ENCODE data around the gene RRP8. TPM values are rescaled to one million over a fixed set of nuclear protein-coding genes. Genes with fewer than 3 reads are reported as not detected.

The RRP8 gene
- total and polyA plus RNA-seq, 2 of the 8 experiments (the other 6 are each of a cell fraction or from before 2014, with no cell fraction given): 4.2 to 14.9 TPM

GRCh38 chr11:6646918-6647679 lies 43.7 kb upstream of the RRP8 start:
- Histone ChIP-seq H3K23ac (ENCODE audit: insufficient read length) (no peak overlapping the region), H4K20me1 (replicated peaks in 1 of 2; ENCODE audit: control insufficient read depth in 1 of 2, insufficient read depth in 2 of 2, low read length in 2 of 2) (no peaks in the 10 kb centered on the region), H4K5ac (ENCODE audit: insufficient read length, low read depth, low read length) (no peak overlapping the region), H3K27me3 (replicated peaks in 1 of 4; ENCODE audit: control insufficient read depth in 3 of 4, extremely low read depth in 1 of 4, insufficient read depth in 3 of 4, low read length in 3 of 4) (no peaks in the 10 kb centered on the region; a peak in 1 of 7 replicates), H3K9me3 (ENCODE audit: insufficient read depth in 2 of 2, low read depth in 1 of 2, low read length in 1 of 2) (no peaks in the 10 kb centered on the region), H3K27ac (ENCODE audit: low read depth, low read length) (no peak overlapping the region), H3K18ac (ENCODE audit: extremely low read depth, low read length) (0 out of 2 replicates have a peak overlapping the region, but pooled peaks have one; percentile 60), H2BK120ac (replicated peaks; ENCODE audit: low read depth, low read length) (no peak overlapping the region), H3K9ac (replicated peaks in 1 of 4; ENCODE audit: extremely low read depth in 1 of 4, low read depth in 3 of 4, low read length in 3 of 4) (peak overlapping the region in 1 of 4 experiments; percentile 44; a peak in 1 of 7 replicates), H3K4me1 (replicated peaks in 1 of 4; ENCODE audit: control insufficient read depth in 3 of 4, insufficient read depth in 4 of 4, low read length in 3 of 4) (peaks cover 3 to 10% (median 5%) of the 10 kb centered on the region in 4 experiments; a peak in 6 of 7 replicates), H3K14ac (ENCODE audit: insufficient read length) (no peak overlapping the region), H4K8ac (ENCODE audit: extremely low read depth, insufficient read depth, low read length) (no peak overlapping the region), H4K91ac (replicated peaks; ENCODE audit: insufficient read length, low read length) (no peak overlapping the region), H3K4me3 (ENCODE audit: extremely low read depth in 1 of 4, insufficient read depth in 2 of 4, low read depth in 3 of 4, low read length in 4 of 4) (no peak overlapping the region), H2BK5ac (ENCODE audit: low read depth, low read length) (peak overlapping the region; percentile 66; the same call in 1 of the 2 replicates), H3K36me3 (ENCODE audit: control insufficient read depth in 2 of 4, insufficient read depth in 4 of 4, low read length in 3 of 4) (no peaks in the 10 kb centered on the region), H2BK20ac (ENCODE audit: low read length) (no peak overlapping the region), H3K56ac (replicated peaks; ENCODE audit: insufficient read length, low read depth, low read length) (no peak overlapping the region), H3K4ac (replicated peaks; ENCODE audit: insufficient read length, low read depth, low read length) (peak overlapping the region; percentile 24), H2BK12ac (ENCODE audit: low read depth, low read length) (0 out of 2 replicates have a peak overlapping the region, but pooled peaks have one; percentile 39), H3K23me2 (ENCODE audit: low read depth, low read length) (no peaks in the 10 kb centered on the region), H3K79me2 (ENCODE audit: control insufficient read depth in 1 of 2, insufficient read depth in 2 of 2, low read length in 2 of 2) (no peaks in the 10 kb centered on the region), H2AK5ac (ENCODE audit: low read depth, low read length) (no peak overlapping the region; the same call in 1 of the 2 replicates), H3K4me2 (ENCODE audit: insufficient read depth in 1 of 2, low read depth in 2 of 2, low read length in 2 of 2) (peak overlapping the region in 1 of 2 experiments; percentile 12; a peak in 1 of 4 replicates), H3K79me1 (ENCODE audit: low read depth, low read length) (no peaks in the 10 kb centered on the region), H2AFZ (ENCODE audit: low read length) (peak overlapping the region; percentile 31; the same call in 1 of the 2 replicates), H2BK15ac (ENCODE audit: low read length) (no peak overlapping the region)
- ChIA-PET POLR2A (ENCODE audit: partially characterized antibody) (interaction anchor here (0.6 to 1.5 kb wide), 13 partner anchors 9 to 1049 kb away, joined by 3 to 6 read pairs (median 3); partner anchors contain the start of genes DCHS1 and MRPL17), CTCF (ENCODE audit: partially characterized antibody) (interaction anchor here (0.6 to 3.6 kb wide), 8 partner anchors 12 to 172 kb away, joined by 3 to 9 read pairs (median 3); no protein-coding TSS in a partner anchor)
- no peak for DNase-seq (ENCODE audit: low read depth in 1 of 2, low spot score in 2 of 2)
- FAIRE-seq: no peak
- TF ChIP-seq GABPA (IDR thresholded peaks at IDR 0.05; ENCODE audit: borderline replicate concordance, insufficient read depth, low read length): no peak
- TF ChIP-seq ASH2L (IDR thresholded peaks at IDR 0.05; ENCODE audit: low read length): peak; percentile 19
- no peak for TF ChIP-seq HDAC2 (IDR thresholded peaks at IDR 0.05; ENCODE audit: borderline replicate concordance in 1 of 2, low read depth in 2 of 2, low read length in 2 of 2)
- TF ChIP-seq EP300 (IDR thresholded peaks at IDR 0.05; ENCODE audit: borderline replicate concordance in 1 of 2, low read depth in 2 of 2, low read length in 2 of 2): peak in 1 of 2 experiments; percentile 96; a peak in 1 of 3 replicates
- WGBS, 2 experiments (ENCODE audit: extremely low coverage in 1 of 2, insufficient coverage in 1 of 2, insufficient read length in 1 of 2, insufficient replicate concordance in 2 of 2, low coverage in 1 of 2, low lambda C conversion rate in 2 of 2, missing lambda C conversion rate in 1 of 2): 67% methylated on average over 7 of the region's 9 CpGs; no CpG with 5 or more reads in 1 of the 2 experiments
